ENCODE data around the gene CFAP46.

GRCh38 chr10:132790470-132790869 lies 151.9 kb downstream of the CFAP46 start:
- TF ChIP-seq JUND (IDR thresholded peaks at IDR 0.05; ENCODE audit: low read length), result no peak
- no peak for TF ChIP-seq CTCF (IDR thresholded peaks at IDR 0.05; ENCODE audit: control extremely low read depth in 1 of 3, insufficient read depth in 1 of 3, low read depth in 1 of 3, low read length in 3 of 3)
- TF ChIP-seq POLR2A (IDR thresholded peaks at IDR 0.05; ENCODE audit: control extremely low read depth in 1 of 2, low read depth in 2 of 2, low read length in 2 of 2), result no peak
- no peak for TF ChIP-seq EZH2 (IDR thresholded peaks at IDR 0.05; ENCODE audit: low read depth, low read length, severe bottlenecking)
- TF ChIP-seq ZNF274 (IDR thresholded peaks at IDR 0.05; ENCODE audit: borderline replicate concordance, extremely low read depth, low read length), result no peak
- no peak for TF ChIP-seq MAX (IDR thresholded peaks at IDR 0.05)
- no peak for TF ChIP-seq ATF2 (IDR thresholded peaks at IDR 0.05; ENCODE audit: low read length)
- TF ChIP-seq SUZ12 (IDR thresholded peaks at IDR 0.05; ENCODE audit: low read length), result no peak
- TF ChIP-seq TAF1 (IDR thresholded peaks at IDR 0.05; ENCODE audit: low read depth, low read length), result no peak
- no peak for TF ChIP-seq USF2 (IDR thresholded peaks at IDR 0.05; ENCODE audit: low read length)
- no peak for TF ChIP-seq CBX5 (IDR thresholded peaks at IDR 0.05; ENCODE audit: low read depth, low read length)
